Skin of body (tissue), 2 donors: ENCODE results near the gene HLA-DQA1. TPM values are rescaled to one million over a fixed set of nuclear protein-coding genes. Genes with fewer than 3 reads are reported as not detected.
"Not testable (repeated sequence)": the region's sequence is repeated elsewhere in the genome, so short reads cannot be mapped to it uniquely, and the experiment has no call there.

ENCODE experiments used
- DNase-seq: peaks from one replicate; lab custom pipeline; 2025; lab: John Stamatoyannopoulos, UW
- total RNA-seq: library from RNA; depleted of rRNA; stranded (reverse); fragments of >200 nt; gene quantifications from one replicate; pipeline ENCODE4 v1.2.3, GENCODE V29; 2014

The HLA-DQA1 gene
- total RNA-seq, 1 donor from 2014 or later = 3.2 TPM

- DNase-seq = no peak
These were observed 14.4 kb upstream of the HLA-DQA1 start for GRCh38 chr6:32622545-32623401.

- DNase-seq = no peak
These were observed 13.5 kb upstream of the HLA-DQA1 start for GRCh38 chr6:32623693-32624092.

GRCh38 chr6:32624565-32624964, 12.6 kb upstream of the HLA-DQA1 start:
- no peak for DNase-seq

GRCh38 chr6:32625137-32625536, 12.1 kb upstream of the HLA-DQA1 start:
- no peak for DNase-seq

GRCh38 chr6:32627249-32627648, 10.0 kb upstream of the HLA-DQA1 start:
- DNase-seq = no peak

GRCh38 chr6:32627831-32628230, 9.4 kb upstream of the HLA-DQA1 start:
- DNase-seq = no peak

- not testable (repeated sequence) for DNase-seq
These were observed 7.4 kb upstream of the HLA-DQA1 start for GRCh38 chr6:32629793-32630192.

GRCh38 chr6:32635526-32636123, 1.6 kb upstream of the HLA-DQA1 start:
- DNase-seq = no peak

- DNase-seq = no peak
These were observed 677 bp downstream of the HLA-DQA1 start for GRCh38 chr6:32637883-32638282.

- no peak for DNase-seq
These were observed 1.5 kb downstream of the HLA-DQA1 start for GRCh38 chr6:32638532-32639219.

- no peak for DNase-seq
These were observed 2.5 kb downstream of the HLA-DQA1 start for GRCh38 chr6:32639440-32640394.

- DNase-seq = no peak
These were observed 3.9 kb downstream of the HLA-DQA1 start for GRCh38 chr6:32641122-32641521.

GRCh38 chr6:32641785-32642719, 4.8 kb downstream of the HLA-DQA1 start:
- not testable (repeated sequence) for DNase-seq

GRCh38 chr6:32642720-32643106, 5.5 kb downstream of the HLA-DQA1 start:
- no peak for DNase-seq

- DNase-seq = no peak
These were observed 6.7 kb downstream of the HLA-DQA1 start for GRCh38 chr6:32643904-32644303.

- no peak for DNase-seq
These were observed 8.0 kb downstream of the HLA-DQA1 start for GRCh38 chr6:32645047-32645703.

- DNase-seq = no peak
These were observed 18.1 kb downstream of the HLA-DQA1 start for GRCh38 chr6:32655203-32655710.

- not testable (repeated sequence) for DNase-seq
These were observed 20.1 kb downstream of the HLA-DQA1 start for GRCh38 chr6:32657329-32657728.

- not testable (repeated sequence) for DNase-seq
These were observed 20.6 kb downstream of the HLA-DQA1 start for GRCh38 chr6:32657819-32658218.
